HG03039 (cell line): ENCODE results near the gene RUNDC1.

Experiments used
- ATAC-seq: cut with Tn5 transposase; IDR thresholded peaks from one replicate; pipeline ENCODE4 v1.9.1; 2021; ENCODE audit warnings: mild to moderate bottlenecking, moderate library complexity; ENCODE audit not compliant: unreplicated experiment

The RUNDC1 gene

DNA sequence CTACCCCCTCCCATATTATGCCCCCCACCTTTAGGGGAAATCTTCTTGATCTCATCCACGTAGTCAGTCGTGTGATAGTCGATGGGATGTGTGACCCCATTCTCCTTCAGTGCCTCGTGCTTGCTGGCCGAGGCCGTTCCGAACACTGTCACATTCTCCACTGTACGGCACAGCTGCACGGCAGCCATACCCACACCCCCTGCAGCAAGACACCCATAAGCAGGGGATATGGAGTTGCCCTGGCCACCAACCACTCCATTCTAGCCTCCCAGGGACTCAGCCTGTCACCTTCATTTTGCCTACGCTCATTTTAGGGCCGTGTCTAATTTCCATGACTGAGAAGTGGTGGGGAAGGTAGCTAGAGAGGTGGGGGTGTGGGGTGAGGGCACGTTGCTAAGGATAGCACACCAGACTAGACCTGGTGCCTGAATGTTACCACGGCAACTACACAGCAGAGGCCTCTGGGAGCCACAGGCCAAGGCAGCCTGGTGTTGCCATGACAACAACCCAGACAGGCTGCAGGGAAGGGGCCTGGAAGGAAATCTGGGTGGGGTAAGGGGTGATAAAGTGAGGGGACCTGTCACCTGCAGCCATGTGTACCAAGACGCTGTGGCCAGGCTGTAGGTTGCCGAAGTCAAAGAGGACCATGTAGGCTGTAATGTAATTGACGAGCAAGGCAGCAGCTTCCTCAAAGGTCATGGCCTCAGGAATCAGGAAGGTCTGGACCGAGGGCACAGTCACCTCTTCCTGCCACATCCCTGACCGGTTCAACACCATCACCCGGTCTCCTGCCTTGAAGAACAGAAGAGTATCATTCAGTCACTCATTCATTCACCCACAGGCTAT lies 37.9 kb downstream of the RUNDC1 start:
- ATAC-seq = no peak

DNA sequence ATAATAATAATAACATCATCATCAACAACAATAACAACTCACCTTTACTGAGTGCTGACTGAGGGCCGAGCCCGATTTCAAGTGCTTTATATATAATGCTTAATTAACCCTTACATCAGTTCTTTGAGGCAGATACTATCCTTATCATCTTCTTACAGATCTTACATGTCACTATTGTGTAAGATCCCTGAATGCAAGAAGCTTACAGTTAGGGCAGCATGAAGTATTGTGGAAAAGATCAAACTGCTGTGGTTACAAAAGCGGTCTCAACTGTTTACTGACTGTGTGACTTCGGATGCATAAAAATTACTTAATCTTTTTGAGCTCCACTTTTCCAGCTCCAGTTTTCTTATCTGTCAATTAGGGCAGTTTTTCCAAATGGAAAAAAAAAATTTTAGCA lies 38.6 kb downstream of the RUNDC1 start:
- no peak for ATAC-seq

DNA sequence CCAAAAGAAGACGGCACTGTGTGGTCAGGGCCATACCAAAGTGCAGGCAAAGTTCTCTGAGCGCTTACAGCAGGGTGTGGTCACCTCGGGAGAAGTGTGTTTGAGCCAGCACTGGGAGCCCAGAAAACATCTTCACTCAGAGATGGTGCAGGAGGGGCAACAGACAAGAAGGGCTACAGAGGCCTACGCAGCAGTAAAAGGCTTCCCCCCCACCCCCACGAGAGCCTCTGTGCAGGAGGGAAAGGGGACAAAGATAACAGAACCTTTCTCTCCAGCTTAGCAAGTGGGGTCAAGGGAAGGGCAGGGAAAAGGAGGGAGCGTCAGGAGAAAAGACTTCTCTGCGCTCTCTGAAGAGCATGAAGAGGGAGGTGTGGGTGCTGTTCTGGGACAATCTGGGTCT lies 39.1 kb downstream of the RUNDC1 start:
- ATAC-seq = no peak

DNA sequence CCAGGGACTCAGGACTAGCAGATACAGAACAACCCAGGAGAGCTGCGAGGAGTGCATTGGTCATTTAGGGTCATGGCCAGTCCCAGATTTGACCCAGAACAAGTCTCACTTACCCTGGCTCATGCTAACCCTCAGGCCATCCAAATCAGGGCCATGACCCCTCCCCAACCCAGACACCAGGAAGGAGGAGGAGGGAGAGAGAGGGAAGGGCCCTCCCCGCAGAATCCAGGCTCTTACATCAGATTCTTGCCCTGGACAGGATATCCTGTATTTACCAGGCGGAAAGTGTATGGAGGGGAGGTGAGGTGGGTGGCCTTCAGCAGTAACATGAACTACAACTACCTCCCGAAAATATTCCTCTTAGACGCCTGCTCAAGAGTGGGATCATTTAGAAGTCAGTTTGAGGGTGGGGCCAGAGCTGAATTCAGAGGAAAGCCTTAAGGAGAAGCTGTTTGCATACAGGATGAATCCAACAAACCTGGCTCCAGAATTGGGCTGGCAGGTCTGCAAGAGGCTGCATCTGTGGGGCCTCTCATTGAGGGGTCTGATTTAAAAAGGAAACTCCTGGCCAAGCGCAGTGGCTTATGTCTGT lies 39.8 kb downstream of the RUNDC1 start:
- ATAC-seq = no peak

DNA sequence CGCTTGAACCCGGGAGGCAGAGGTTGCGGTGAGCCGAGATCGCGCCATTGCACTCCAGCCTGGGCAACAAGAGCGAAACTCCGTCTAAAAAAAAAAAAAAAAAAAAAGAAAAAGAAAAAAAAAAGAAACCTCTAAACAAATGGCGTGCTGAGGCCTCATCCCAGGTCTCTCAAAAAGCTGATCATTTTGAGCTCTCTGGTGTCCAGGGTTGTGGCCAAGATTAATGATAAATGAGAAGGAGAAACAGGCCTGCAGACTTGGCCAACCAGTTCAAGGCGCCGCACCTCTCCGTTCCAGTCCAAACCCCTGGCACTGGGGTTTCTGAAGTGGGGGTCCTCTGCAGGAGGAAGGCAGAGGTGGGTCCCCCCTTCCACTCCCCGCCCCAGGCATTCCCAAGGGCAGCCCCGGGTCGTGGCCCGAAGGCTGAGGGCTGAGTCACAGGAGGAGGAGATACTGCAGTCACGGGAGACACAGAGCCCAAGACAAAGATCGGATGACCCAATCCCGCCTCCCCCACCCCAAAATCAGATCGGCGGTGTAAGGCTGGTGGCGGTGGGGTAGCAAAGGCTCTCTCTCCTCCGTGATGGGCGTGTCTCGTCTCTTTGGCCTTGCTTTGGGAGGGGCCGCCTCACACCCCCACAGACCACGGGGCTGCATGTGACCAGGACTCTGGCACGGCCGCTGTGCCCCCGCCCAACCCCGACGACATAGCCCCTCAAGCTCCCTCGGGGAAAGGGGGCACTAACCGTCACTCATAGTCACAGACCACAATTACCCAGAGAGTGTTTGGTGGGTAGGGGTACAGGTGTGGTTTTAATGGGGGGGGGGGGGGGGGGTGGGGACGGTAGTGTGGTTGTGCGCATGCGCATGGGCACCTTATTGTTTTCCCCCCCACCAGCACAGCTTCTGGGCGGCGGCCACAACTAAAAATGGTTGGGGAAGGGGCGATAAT lies 40.7 kb downstream of the RUNDC1 start:
- no peak for ATAC-seq

DNA sequence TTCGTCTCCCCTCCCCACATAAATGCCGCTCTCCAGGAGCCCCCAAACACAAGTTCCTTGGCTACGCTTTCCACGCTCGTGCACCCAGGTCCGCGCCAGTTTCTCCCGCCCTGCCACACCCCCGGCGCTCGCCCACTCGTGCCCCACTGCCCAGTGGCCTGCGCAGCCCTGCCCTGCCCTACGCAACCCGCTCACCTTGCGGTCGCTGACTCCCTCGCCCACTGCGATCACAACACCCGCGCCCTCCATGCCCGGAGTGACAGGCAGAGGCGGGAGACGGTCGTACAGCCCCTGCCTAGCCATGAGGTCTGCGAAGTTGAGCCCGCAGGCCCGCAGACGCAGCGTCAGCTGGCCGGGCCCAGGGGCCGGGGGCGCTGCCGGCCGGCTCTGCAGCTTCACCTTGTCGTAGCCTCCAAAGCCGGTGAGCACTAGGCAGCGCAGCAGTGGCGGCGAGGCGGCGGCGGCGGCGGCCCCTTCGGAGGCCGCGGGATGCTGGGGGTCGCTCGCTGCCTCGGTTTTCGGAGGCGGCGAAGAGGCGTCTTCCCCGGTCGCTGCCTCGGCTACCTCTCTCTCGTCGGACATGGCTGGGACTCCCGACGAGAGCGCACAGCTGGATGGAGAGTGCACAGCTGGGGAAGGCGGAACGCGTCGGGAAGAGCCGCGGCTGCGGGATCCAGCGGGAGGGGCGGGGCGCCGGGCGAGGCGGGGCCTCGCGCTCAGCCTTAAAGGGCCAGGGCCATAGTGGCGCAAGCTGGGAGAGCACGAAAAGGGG lies 41.6 kb downstream of the RUNDC1 start, which contains the start of gene VAT1:
TSS of gene VAT1 (minus strand) at position 645 of the 772 bp plus-strand sequence. CDS start at position 582, 63 bp downstream.
- ATAC-seq = no peak

DNA sequence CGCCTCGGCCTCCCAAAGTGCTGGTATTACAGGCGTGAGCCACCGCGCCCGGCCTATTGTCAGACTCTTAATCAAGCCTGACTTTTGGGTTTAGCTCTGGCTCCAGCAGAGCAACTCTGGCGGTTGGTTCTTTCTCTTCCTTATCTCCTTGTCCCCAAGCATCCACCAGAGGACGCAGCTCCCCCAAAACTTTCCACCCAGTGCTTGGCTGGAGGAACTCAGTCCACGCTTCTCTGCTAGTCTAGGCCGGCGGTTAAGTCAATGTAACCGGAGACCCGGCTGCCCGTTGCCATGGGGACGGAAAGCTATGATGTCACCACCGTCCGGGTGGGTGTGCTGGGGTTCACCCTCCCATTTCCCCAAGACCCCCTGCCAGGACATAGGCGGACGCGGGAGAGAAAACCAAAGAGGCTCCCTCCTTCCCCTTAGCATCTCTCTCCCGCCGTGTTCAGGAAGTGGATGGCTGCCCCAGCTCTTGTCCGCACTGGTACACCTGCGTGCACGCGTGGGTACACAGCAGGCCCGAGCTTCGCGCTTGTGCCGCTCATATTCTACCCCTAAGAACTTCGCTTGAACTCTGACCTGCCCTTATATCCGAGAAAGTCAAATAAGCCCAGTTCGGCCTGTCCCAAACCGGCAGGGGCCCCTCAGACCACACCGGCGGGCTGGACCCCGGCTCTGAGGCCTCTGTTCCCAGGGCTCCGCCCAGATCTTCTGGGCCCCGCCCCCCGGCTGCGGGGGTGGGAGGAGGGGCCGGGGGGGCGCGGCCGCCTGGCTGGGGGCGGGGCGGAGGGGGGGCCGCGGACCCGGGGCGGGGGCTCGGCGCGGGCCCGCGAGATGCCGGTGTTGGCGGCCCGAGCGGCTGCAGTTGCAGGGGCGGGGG lies 44.3 kb downstream of the RUNDC1 start, which contains the start of gene RND2:
TSS of gene RND2 (plus strand) at position 825 of the 883 bp plus-strand sequence. CDS start 117 bp downstream, outside the sequence.
- no peak for ATAC-seq

DNA sequence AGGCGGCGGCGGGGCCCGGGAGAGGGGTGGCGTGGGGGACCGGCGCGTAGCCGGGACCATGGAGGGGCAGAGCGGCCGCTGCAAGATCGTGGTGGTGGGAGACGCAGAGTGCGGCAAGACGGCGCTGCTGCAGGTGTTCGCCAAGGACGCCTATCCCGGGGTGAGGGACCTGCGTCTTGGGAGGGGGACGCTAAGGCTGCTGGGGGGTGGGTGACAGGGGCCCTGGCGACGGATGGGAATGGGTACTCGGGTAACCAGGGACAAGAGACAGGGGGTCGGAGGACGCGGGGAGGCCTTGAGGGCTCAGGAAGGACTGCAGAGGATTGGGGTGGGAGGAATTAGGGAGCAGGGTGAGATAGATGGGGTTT lies 44.9 kb downstream of the RUNDC1 start:
- ATAC-seq = no peak

DNA sequence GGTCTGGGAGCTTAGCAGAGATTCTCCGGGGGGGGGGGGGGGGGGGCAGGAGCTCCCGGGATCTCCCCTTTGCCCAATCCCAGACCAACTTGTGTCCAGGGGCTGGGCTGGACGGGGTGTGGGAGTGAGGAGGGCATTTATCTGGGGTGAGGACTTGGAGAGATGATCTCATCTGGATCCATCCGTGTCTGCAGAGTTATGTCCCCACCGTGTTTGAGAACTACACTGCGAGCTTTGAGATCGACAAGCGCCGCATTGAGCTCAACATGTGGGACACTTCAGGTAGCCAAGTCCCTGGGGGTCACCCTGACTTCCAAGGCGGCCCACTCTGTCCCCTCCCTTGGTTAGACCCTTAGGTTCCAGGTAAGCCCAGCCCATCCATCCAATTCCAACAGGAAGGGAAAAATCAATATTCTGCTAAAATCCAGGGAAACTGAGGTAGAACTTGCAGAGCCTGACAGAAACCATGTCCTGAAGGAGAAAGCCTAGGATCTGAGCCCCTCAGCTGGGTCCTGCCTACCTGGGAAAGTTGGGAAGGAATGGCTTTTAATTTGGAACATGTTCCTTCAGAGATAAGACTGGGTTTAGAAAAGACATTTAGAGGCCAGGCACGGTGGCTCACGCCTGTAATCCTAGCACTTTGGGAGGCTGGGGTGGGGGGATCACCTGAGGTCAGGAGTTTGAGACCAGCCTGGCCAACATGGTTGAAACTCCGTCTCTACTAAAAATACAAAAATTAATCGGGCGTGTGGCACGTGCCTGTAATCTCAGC lies 45.6 kb downstream of the RUNDC1 start:
- ATAC-seq = no peak

DNA sequence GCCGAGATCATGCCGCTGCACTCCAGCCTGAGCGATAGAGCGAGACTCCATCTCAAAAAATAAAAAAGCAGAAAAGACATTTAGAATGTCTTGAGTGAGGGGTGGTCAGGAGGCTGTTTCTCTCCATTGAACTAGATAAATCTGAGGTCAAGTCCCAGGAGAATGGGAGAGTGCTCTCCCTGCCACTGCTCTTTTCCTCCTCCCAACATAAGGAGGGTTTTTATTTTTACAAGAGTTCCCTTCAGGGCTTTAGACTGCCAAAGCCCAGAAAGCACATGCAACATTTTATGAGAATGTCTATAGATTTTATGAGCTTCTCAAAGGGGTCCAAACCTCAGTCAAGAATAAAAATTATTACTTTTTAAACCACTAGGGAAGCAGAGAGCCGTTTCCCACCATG lies 46.2 kb downstream of the RUNDC1 start:
- ATAC-seq = no peak

DNA sequence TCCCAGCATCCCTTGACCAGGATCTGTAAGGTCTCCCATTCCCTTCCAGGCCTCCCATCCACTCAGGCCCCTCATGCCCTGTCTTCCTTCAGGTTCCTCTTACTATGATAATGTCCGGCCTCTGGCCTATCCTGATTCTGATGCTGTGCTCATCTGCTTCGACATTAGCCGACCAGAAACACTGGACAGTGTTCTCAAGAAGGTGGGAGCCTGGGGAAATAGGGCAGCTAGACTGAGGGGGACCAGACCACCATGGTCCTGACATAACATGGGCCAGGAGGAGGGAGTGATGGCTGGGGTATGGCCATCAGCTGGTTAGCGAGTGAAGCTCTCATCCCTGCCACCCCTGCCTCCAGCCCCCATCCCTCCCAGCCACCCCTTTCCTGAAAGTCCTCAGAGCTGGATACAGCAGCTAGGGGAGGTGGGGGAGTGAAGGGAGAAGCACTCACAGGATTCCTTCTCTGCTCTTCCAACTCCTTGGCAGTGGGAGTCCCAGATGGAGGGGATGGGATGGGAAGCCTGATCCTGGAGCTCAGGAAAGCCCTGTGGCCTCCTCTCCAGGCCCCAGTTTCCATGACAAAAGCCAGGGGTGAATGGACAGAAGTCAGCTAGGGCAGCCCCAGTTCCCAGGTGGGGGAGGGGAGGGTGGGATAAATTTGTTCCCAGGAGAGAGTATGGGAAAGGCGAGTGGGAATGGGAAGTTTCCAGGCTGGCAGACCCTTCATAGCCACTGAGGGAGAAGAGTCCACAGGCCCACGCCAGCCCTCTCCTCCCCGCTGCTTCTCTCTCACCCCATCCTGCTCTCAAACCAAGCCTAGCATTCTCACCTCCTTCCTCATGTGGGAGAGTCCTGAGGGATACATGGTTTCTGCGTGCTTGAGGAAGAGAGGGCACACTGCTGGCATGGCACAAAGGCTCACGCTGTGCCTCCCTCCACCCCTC lies 47.0 kb downstream of the RUNDC1 start:
- no peak for ATAC-seq

DNA sequence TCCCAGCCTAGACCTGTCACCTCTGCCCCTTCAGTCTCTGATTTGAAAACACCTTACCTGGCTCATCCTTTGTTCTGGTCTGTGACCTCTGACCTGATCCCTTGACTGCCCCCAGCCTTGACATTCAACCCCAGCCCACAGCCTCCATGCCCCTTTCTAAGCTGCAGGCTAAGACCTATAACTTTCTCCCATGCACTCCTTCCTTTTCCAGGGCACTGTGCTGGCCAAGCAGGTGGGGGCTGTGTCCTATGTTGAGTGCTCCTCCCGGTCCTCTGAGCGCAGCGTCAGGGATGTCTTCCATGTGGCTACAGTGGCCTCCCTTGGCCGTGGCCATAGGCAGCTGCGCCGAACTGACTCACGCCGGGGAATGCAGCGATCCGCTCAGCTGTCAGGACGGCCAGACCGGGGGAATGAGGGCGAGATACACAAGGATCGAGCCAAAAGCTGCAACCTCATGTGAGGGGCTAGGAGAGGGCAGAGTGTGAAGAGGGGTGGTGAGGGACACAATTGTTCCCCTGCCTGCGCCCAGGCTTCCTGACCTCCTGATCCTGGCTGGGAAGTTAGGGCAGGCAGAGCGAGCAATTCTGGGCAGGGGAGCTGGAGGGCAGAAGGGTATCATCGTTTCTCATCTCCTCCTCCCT lies 48.0 kb downstream of the RUNDC1 start:
- no peak for ATAC-seq

DNA sequence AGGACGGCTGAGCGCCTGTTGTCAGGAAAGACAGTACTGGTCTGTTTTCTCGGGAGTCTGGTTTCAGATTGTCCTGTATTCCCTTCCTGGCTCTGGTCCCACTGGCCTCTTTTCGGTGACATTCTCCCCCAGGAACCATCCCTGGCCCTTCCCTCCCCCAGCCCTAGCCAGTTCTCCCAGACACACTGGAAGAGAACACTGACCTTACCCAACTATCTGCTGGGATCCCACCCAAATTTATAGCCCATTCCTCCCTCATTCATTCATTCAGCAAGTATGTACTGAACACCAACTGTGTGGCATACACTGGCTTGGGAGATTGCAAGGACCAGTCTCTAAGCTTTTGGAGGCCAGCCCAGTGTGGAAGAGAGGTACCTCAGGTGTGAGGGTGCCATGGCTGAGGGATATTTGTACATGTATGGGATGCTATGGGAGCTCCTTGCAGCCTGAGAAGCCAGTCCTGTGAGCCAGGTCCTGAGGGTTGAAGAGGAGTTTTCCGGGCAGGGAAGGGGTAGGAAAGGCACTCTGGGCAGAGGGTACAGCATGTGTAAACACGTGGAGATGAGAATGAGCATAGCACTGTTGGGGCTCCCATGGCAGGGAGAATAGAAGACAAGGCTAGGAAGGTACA lies 49.9 kb downstream of the RUNDC1 start:
- ATAC-seq = no peak

DNA sequence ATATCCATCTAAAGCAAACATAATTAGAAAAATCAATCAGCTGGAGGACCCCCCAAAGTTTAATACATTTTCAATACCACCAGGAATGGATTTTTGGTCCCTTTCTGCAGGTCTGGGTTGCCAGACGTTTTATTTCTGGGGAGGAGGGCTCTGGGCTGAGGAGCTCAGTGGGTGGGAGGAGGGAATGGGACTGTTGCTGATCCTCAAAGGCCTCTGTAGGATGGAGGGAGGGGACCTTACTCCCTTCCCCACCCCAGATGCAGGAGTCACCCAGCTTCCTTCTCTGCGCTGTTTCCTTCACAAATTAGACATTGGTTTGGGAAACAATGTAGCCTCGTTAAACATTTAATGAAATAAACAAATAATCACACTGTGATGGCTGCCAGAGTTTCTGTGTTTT lies 51.3 kb downstream of the RUNDC1 start:
- no peak for ATAC-seq

DNA sequence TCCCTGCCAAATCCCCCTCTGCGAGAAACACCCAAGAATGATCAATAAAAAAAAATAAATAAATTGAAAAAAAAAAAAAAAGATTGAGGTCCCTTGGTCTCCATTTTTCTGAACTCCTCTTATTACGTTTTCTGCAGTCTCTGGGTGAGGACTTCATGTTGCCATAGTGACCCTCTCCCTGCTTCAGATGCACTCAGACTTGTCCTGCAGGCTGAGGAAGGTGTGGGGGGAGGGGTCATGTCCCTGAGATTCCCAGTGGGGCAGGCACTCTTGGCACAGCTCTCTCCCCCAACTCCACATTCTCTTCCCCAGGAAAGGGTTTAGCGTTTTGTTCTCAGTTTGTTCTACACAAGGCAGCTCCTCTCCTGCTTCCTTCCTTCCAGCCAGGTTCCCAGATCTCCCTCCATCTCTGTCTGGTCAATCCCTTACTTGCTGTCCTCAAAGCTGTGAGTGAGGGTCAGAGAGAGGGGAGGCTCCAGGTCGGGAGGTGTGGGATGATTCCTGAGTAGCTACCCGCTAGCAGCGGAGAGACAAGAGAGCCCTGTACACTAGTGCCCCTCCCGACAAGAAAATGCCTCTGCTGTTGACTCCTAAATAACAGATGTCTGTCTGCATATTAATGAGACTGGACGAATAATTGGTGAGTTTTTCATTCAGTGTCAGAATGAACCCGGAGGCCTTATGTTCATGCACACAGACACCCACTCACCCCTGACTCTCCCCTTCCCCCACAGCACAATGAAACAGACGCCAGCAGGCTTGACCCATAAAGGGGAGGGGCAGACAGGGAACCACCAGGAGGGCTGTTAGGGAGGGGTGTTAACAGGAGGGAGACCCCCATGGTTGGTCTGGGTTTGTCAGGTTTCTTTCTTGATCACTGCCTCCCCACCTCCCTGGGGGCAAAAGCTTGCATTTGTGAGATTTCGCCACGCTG lies 53.9 kb downstream of the RUNDC1 start:
- ATAC-seq = no peak

DNA sequence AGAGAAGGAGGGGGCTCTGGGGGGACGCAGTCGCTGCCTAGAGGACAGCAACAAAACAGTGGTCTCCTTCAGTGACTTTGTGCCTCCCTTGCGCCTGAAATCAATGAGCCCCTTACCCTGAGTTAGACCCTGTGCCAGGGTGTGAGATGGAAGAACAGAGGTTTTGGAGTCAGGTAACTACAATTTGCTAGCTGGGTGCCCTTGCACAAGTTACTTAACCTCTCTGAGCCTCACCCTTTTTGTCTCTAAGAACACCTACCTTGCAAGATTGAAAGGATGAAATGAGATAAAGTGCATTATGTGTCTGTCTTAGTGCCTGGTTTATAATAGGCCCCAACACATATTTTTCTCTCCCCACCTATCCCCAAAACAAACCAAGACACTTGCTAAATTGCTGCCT lies 54.5 kb downstream of the RUNDC1 start:
- ATAC-seq = no peak
